CD14-positive monocyte (primary cell): ENCODE data around the gene DPYD. TPM values are rescaled to one million over a fixed set of nuclear protein-coding genes. Genes with fewer than 3 reads are reported as not detected.

Experiments used
- DNase-seq, 3 donors: peaks; one replicate each; pipeline ENCODE4 v3.0.0-alpha.2; 2011 to 2022
- H2AFZ ChIP-seq: 2 replicates; pipeline ENCODE4 v1.6.0; 2012; ENCODE audit warnings: mild to moderate bottlenecking, low read depth, low read length, inconsistent platforms; ENCODE audit not compliant: insufficient read depth, poor library complexity, severe bottlenecking
- H3K27ac ChIP-seq, 2 donors: 1 replicate in 1 of 2; 2 replicates in 1 of 2; pipeline ENCODE4 v1.5.1; 2012 to 2013; ENCODE audit warnings: low read length in 2 of 2, control low read depth in 1 of 2, inconsistent platforms in 1 of 2, low read depth in 1 of 2, mild to moderate bottlenecking in 1 of 2
- H3K27me3 ChIP-seq, 2 donors: one replicate each; pipeline versions ENCODE4 v1.6.0 to v1.6.1; 2011 to 2013; ENCODE audit warnings: low read length in 2 of 2; ENCODE audit not compliant: control insufficient read depth in 2 of 2, insufficient read depth in 2 of 2
- H3K36me3 ChIP-seq, 2 donors: replicated peaks in 1 of 2; 1 replicate in 1 of 2; 2 replicates in 1 of 2; pipeline versions ENCODE4 v1.5.1 to v1.6.1; 2012 to 2013; ENCODE audit warnings: low read length in 2 of 2, control low read depth in 1 of 2, inconsistent platforms in 1 of 2, mild to moderate bottlenecking in 1 of 2; ENCODE audit not compliant: insufficient read depth in 2 of 2, control insufficient read depth in 1 of 2
- H3K4me1 ChIP-seq, 2 donors: 1 replicate in 1 of 2; 2 replicates in 1 of 2; pipeline versions ENCODE4 v1.5.1 to v1.6.1; 2012 to 2013; ENCODE audit warnings: low read length in 2 of 2, control low read depth in 1 of 2, inconsistent platforms in 1 of 2, mild to moderate bottlenecking in 1 of 2, moderate library complexity in 1 of 2; ENCODE audit not compliant: insufficient read depth in 2 of 2, control insufficient read depth in 1 of 2
- H3K4me2 ChIP-seq: replicated peaks from 2 replicates; pipeline ENCODE3; 2012; ENCODE audit warnings: low read length, moderate library complexity, mild to moderate bottlenecking; ENCODE audit not compliant: poor library complexity, severe bottlenecking; ENCODE audit errors: extremely low read depth
- H3K4me3 ChIP-seq, 3 experiments: fragments of 200-600 bp in 1 of 3; sonication (generic) in 1 of 3; replicated peaks in 1 of 3; 1 replicate in 2 of 3; 2 replicates in 1 of 3; pipeline ENCODE4 v1.5.1; 2011 to 2013; ENCODE audit warnings: low read length in 3 of 3, mild to moderate bottlenecking in 3 of 3, control low read depth in 2 of 3, low read depth in 2 of 3, inconsistent platforms in 1 of 3, moderate library complexity in 1 of 3
- H3K79me2 ChIP-seq: 2 replicates; pipeline ENCODE4 v1.6.0; 2012; ENCODE audit warnings: mild to moderate bottlenecking, control low read depth, inconsistent platforms, low read length, moderate library complexity; ENCODE audit not compliant: insufficient read depth
- H3K9ac ChIP-seq: 2 replicates; pipeline ENCODE4 v1.6.0; 2017; ENCODE audit warnings: low read length, mild to moderate bottlenecking; ENCODE audit not compliant: insufficient read depth, poor library complexity, severe bottlenecking
- H3K9me3 ChIP-seq, 2 donors: replicated peaks in 1 of 2; 1 replicate in 1 of 2; 2 replicates in 1 of 2; pipeline versions ENCODE4 v1.5.1 to v1.6.1; 2012 to 2013; ENCODE audit warnings: low read length in 2 of 2, control low read depth in 1 of 2; ENCODE audit not compliant: control insufficient read depth in 1 of 2, insufficient read depth in 1 of 2
- H4K20me1 ChIP-seq: 2 replicates; pipeline ENCODE4 v1.6.0; 2012; ENCODE audit warnings: mild to moderate bottlenecking, low read length, control low read depth, moderate library complexity; ENCODE audit not compliant: insufficient read depth
- H3K27ac Mint-ChIP-seq, 7 donors: one replicate each; pipeline ENCODE4 v1.8.0; 2020; ENCODE audit warnings: mild to moderate bottlenecking in 7 of 7, mixed read lengths in 7 of 7, moderate library complexity in 6 of 7, inconsistent platforms in 2 of 7
- H3K27me3 Mint-ChIP-seq, 3 donors: one replicate each; pipeline ENCODE4 v1.8.0; 2021 to 2022; ENCODE audit warnings: low read depth in 3 of 3, mild to moderate bottlenecking in 3 of 3, mixed read lengths in 3 of 3, moderate library complexity in 3 of 3, inconsistent platforms in 1 of 3
- H3K36me3 Mint-ChIP-seq, 2 donors: one replicate each; pipeline ENCODE4 v1.8.0; 2020; ENCODE audit warnings: mixed read lengths in 2 of 2, inconsistent platforms in 1 of 2, mild to moderate bottlenecking in 1 of 2
- H3K4me1 Mint-ChIP-seq: one replicate; pipeline ENCODE4 v1.8.0; 2020; ENCODE audit warnings: mild to moderate bottlenecking, mixed read lengths
- H3K4me3 Mint-ChIP-seq, 2 donors: one replicate each; pipeline ENCODE4 v1.8.0; 2020; ENCODE audit warnings: mild to moderate bottlenecking in 2 of 2, mixed read lengths in 2 of 2, moderate library complexity in 1 of 2
- H3K9me3 Mint-ChIP-seq, 7 donors: one replicate each; pipeline ENCODE4 v1.8.0; 2020 to 2022; ENCODE audit warnings: mixed read lengths in 7 of 7, mild to moderate bottlenecking in 6 of 7, moderate library complexity in 6 of 7, inconsistent platforms in 2 of 7
- CTCF ChIP-seq: fragments of 200-600 bp; IDR thresholded peaks from one replicate; pipeline ENCODE4 v1.8.0; 2022; ENCODE audit warnings: antibody characterized with exemption, mild to moderate bottlenecking
- WGBS: methylation state at CpG from one replicate; pipeline ENCODE4 v1.1.5; 2013; ENCODE audit warnings: missing lambda C conversion rate; ENCODE audit not compliant: insufficient coverage; 5-methylcytosine and 5-hydroxymethylcytosine counted together
- intact Hi-C, 2 donors: fragments of 100-400 bp; cut with micrococcal nuclease; formaldehyde crosslinking; loops; one replicate each; pipeline versions ENCODE4 v1.15.0 to v1.15.1; 2023
- polyA plus RNA-seq, 3 donors: library from polyadenylated mRNA; depleted of rRNA in 1 of 3; unstranded in 2 of 3; stranded (reverse) in 1 of 3; fragments of 300-500 nt in 2 of 3; fragments of >200 nt in 1 of 3; fragmentation: Illumina TruSeq in 2 of 3; gene quantifications; 1 replicate in 2 of 3; 2 replicates in 1 of 3; pipeline ENCODE4 v1.2.3, GENCODE V29; 2012 to 2021

DPYD gene
- polyA plus RNA-seq, 3 donors, result 87.6 to 171 (median 144) TPM

- TF ChIP-seq CTCF, result no peak
- 100% methylated on average over 2 of the region's 2 CpGs for WGBS
- Histone ChIP-seq H3K79me2 (peaks cover 17% of the 10 kb centered on the region), H3K36me3 (peaks cover 16 to 20% of the 10 kb centered on the region in 2 donors), H3K4me1 (no peaks in the 10 kb centered on the region), H3K4me2 (no peak overlapping the region), H2AFZ (no peak overlapping the region), H3K4me3 (no peak overlapping the region), H4K20me1 (peaks cover 100% of the 10 kb centered on the region), H3K9me3 (no peaks in the 10 kb centered on the region), H3K27ac (peak overlapping the region in 1 of 2 donors; percentile 9), H3K27me3 (no peaks in the 10 kb centered on the region), H3K9ac (no peak overlapping the region)
- intact Hi-C loops, result no loop called here
- DNase-seq, result no peak
- Mint-ChIP-seq H3K27ac (peak overlapping the region in 2 of 7 donors; percentile 1 to 20), H3K9me3 (no peaks in the 10 kb centered on the region), H3K4me1 (peaks cover 7% of the 10 kb centered on the region), H3K27me3 (peaks cover 0 to 1% (median 0%) of the 10 kb centered on the region in 3 donors), H3K36me3 (peaks cover 17 to 33% of the 10 kb centered on the region in 2 donors), H3K4me3 (no peak overlapping the region)
Measured at GRCh38 chr1:97802011-97802410, 118.8 kb downstream of the DPYD start.

GRCh38 chr1:97797403-97798183 is 123.2 kb downstream of the DPYD start:
- peaks cover 0 to 1% (median 0%) of the 10 kb centered on the region in 3 donors for H3K27me3 Mint-ChIP-seq
- Histone ChIP-seq H3K36me3 (peaks cover 16 to 37% of the 10 kb centered on the region in 2 donors), H3K9me3 (no peaks in the 10 kb centered on the region), H3K4me1 (no peaks in the 10 kb centered on the region), H3K79me2 (peaks cover 27% of the 10 kb centered on the region), H4K20me1 (peaks cover 99% of the 10 kb centered on the region), H2AFZ (no peak overlapping the region), H3K4me2 (no peak overlapping the region), H3K27ac (peak overlapping the region in 1 of 2 donors; percentile 23), H3K27me3 (no peaks in the 10 kb centered on the region), H3K4me3 (no peak overlapping the region), H3K9ac (no peak overlapping the region)
- peaks cover 4% of the 10 kb centered on the region for H3K4me1 Mint-ChIP-seq
- no CpG with 5 or more reads among the region's 2 CpGs for WGBS
- DNase-seq, result no peak
- H3K36me3 Mint-ChIP-seq, result peaks cover 22 to 31% of the 10 kb centered on the region in 2 donors
- intact Hi-C loops, result no loop called here
- no peak for TF ChIP-seq CTCF
- no peak overlapping the region for H3K4me3 Mint-ChIP-seq
- H3K9me3 Mint-ChIP-seq, result no peaks in the 10 kb centered on the region
- H3K27ac Mint-ChIP-seq, result peak overlapping the region in 1 of 7 donors; percentile 13
